ENCODE results near the gene CORO1A.
"Not testable (repeated sequence)": the region's sequence is repeated elsewhere in the genome, so short reads cannot be mapped to it uniquely, and the experiment has no call there.

CORO1A gene

DNA sequence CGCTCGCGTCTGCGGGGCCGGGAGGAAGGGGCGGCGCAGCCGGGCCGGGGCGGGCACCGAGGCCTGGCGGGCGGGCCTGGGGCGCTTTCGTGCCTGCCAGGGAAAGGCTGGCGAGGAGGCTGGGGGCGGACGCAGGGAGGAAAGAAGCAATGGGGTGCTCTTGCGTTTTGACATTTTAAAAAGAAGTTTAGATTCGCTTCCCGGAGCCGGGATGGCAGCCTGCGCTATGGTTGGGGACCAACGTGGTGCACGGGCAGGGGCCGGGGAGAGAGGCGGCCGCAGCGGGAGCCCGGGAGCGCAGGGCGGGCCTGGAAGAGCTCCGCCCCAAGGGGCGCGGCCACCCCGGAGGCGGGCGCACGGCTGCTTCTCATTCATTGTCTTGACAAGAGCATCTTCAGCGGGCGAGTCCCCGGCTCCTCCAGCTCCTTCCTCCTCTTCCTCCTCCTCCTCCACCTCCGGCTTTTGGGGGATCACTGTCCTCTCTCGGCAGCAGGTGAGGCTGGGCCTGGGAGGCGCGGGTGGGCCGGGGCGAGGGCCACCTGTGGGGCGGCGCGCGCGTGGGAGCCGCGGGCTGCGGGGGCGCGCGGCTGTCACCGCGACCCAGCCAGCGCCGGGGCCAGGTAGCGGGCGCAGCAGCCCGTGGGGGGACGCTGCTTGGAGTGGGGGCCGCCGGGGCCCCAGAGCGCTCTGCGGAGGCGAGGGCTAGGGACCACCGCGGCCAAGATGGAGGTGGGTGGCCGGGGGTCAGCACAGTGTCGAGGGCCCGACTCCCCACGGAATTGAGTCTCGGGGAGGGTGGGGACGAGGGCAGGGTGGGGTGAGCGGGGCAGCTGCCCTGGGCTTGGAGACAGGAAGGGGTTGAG is at the start of gene CORO1A:
Gene CORO1A (plus strand): TSS at position 370 of the 863 bp plus-strand sequence. CDS start 1,608 bp downstream, outside the sequence.
- DNase-seq (ENCODE audit: low read depth) = peak; percentile 74

DNA sequence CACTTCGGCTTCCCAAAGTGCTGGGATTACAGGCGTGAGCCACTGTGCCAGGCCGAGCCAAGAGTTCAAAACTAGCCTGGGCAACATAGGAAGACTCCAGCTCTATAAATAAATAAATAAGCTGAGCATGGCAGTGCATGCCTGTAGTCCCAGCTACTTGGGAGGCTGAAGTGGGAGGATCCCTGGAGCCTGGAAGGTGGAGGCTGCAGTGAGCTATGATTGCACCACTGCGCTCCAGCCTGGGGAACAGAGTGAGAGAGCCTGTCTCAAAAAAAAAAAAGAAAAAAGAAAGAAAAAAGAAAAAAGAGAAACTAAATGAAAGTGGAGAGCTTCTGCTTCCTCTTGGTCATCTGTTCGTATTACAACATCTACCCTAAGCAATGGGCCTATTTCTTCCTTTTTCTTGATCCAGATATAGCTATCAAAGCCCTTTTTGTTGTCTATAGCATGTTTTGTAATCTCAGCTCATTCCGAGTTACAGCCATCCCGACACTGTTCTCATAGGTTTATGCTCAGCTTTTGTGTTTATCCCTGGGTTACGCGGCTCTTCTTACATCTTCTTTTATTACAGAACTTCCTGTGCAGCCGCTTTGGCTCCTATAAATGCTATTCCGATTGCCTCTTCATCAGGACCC is 46.3 kb upstream of the CORO1A start:
- DNase-seq (ENCODE audit: low read depth) = no peak

DNA sequence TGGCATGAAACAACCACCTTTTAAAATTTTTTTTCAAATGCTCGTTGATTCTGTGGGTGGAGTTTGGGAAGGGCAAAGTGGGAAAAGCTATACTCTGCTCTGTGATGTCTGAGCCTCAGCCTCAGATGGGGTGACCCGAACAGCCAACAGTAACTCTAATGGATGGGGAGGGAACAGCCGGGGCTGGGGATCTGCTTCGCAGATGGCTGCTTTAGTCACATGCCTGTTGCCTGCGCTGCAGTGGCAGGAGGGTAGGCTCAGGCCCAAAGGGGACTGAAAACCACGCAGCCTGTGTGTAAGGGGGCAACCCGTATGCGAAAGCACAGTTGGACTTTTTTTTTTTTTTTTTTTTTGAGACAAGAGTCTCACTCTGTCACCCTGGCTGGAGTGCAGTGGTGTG is 45.5 kb upstream of the CORO1A start:
- no peak for DNase-seq (ENCODE audit: low read depth)

DNA sequence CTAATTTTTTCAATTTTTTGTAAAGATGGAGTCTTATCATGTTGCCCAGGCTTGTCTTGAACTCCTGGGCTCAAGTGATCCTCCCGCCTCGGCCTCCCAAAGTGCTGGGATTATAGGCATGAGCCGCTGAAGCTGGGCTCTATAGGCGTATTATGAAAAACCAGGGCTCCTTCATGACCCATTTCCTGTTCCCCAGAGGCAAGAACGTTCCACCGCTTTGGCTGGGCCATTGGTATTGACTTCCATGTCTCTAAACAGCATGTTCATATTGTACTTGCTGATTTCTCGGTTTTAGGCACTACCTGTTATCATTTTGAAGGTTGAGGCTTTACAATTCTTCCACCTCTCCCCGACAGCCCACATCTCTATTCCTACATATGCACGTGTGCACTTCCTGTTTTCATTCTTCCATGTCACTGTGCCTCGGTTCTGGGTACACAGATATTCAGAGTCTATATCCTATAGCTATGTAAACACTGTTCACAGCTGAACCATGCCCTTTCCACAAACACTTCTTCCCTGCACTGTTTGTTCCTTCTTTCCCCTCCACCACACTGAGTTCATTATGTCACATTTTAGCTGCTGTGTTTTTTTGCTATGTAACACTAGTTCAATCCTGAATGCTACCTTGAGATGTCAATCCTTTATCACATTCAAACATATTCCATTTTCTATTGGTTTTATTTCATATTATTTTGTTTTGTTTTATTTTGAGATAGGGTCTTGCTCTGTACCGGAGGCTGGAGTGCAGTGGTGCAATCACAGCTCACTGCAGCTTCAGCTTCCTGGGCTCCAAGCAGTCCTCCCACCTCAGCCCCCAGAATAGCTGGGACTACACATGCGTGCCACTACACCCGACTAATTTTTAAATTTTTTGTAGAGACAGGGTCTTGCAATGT is 43.6 kb upstream of the CORO1A start:
- DNase-seq (ENCODE audit: low read depth) = no peak

DNA sequence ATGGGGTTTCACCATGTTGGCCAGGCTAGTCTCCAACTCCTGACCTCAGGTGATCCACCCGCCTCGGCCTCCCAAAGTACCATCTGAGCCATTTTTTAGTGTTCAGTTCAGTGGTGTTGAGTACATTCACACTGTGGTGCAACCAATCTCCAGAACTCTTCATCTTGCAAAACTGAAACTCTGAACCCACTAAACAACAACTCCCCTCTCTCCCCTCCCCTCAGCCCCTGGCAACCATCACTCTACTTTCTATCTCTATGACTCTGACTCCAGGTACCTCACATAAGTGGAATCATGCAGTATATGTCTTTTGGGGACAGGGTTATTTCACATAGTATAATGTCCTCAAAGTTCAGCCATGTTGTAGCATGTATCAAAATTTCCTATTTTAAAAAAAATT is 41.7 kb upstream of the CORO1A start:
- DNase-seq (ENCODE audit: low read depth) = no peak

DNA sequence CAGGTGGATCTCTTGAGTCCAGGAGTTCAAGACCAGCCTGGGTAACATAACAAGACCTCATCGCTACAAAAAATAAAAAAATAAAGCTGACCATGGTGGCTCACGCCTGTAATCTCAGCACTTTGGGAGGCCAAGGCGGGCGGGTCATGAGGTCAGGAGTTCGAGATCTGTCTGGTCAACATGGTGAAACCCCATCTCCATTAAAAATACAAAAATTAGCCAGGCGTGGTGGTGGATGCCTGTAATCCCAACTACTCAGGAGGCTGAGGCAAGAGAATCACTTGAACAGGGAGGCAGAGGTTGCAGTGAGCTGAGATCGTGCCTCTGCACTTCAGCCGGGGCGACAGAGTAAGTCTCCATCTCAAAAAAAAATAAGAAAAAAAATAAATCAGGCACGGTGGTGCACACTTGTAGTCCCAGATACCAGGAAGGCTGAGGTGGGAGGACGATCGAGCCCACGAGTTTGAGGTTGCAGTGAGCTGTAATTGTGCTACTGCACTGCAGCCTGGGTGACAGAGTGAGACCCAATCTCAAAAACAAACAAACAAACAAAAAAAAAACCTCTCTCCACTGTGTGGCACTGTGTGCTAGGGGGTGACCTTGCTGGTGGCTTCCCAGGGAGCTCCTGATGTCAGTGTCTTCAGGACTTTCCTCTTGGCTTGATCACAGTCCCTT is 40.6 kb upstream of the CORO1A start:
- no peak for DNase-seq (ENCODE audit: low read depth)

DNA sequence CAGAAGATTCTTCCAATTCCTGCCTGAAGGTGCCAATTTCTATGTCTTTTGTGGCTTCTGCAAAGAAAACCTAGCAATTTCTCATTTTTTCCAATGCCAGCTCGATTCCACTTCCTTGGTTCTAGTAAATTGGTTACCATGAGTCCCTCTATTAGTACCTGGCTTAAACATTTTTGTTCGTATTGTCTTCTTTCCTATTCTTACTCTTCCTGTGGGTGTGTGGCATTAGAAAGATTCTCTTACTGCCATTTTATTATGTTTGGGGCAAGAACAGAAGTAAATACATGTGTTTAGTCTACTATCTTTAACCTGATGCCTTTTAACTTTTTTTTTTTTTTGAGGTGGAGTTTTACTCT is 40.1 kb upstream of the CORO1A start:
- DNase-seq (ENCODE audit: low read depth) = no peak

DNA sequence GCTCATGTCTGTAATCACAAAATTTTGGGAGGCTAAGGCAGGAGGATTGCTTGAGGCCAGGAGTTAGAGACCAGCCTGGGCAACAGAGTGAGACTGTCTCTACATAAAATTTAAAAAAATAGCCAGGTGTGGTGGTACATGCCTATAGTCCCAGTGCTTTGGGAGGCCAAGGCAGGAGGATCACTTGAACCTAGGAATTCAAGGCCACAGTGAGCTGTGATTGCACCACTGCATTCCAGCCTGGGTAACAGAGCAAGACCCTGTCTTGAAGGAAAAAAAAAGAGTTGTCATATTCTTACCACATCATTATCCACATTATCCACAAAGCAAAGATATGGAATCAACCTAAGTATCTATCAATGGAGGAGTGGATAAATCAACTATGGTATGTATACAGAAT is 39.4 kb upstream of the CORO1A start:
- DNase-seq (ENCODE audit: low read depth) = no peak

DNA sequence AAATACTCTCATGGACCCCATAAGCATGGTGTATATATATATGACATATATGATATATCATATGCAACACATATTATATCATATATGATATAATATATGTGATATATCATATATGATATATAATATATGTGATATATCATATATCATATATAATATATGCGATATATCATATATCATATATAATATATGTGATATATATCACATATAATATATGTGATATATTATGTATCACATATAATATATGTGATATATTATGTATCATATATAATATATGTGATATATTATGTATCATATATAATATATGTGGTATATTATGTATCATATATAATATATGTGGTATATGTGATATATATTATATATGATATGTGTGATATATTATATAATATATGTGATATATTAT is 38.5 kb upstream of the CORO1A start:
- DNase-seq (ENCODE audit: low read depth) = no peak

DNA sequence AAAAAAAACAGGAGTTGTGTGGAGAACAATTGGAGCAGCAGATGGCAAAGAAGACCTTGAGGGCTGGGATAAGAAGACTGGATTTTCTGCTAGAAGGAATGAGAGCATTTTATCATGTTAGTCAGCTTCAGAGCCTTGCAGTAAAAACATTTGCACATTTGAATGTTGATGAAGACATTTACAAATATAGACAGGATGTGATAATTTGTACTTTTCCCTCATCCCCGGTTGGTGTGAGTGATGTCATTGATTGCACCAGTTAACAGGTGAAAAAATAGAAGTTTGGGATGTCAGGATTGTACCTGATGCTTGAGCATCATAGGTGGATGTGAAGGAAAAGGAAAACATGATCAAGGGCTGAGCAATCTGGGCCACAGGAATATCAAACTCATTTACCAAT is 37.7 kb upstream of the CORO1A start:
- DNase-seq (ENCODE audit: low read depth) = no peak

DNA sequence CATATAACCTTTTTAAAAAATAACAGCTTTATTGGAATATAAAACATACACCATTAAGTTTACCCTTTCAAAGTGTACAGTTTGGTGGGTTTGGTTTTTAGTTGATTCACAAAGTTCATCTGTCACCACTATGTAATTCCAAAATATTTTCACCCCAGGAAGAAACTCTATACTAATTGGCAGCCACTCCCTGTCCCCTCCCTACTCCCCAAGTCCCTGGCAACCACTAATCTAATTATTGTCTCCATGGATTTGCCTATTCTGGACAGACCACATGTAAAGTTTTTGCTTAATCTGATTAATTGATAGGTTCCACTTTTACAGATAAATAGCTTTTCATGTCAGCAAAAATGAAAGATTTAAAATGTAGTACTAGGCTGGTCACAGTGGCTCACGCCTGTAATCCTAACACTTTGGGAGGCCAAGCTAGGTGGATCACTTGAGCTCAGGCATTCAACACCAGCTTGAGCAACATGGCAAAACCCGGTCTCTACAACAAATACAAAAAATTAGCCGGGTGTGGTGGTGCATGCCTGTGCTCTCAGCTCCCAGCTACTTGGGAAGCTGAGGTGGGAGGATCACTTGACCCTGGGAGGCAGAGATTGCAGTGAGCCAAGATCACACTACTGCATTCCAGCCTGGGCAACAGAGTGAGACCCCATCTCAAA is 35.4 kb upstream of the CORO1A start:
- DNase-seq (ENCODE audit: low read depth) = no peak

DNA sequence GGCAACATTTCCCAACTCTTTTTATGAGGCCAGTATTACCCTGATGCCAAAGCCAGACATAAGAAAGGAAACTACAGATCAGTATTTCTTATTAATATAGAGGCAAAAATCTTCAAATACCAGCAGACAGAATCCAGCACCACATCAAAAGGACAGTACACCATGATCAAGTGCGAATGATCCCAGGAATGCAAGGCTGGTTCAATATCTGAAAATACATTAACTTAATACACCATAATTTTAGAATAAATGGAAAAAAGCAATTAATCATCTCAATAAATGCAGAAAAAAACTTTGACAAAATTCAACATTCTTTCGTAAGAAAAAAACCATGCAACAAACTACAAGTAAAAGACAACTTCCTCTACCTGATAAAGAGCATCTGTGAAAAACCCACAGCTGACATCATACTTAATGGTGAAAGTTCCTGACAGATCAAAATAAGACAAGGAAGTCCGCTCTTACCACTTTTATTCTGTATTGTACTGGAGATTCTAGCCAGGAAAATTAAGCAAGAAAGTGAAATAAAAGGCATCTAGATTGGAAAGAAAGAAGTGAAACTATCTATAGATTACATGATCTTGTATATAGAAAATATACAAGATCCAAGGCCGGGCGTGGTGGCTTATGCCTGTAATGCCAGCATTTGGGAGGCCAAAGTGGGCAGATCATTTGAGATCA is 34.0 kb upstream of the CORO1A start:
- no peak for DNase-seq (ENCODE audit: low read depth)

DNA sequence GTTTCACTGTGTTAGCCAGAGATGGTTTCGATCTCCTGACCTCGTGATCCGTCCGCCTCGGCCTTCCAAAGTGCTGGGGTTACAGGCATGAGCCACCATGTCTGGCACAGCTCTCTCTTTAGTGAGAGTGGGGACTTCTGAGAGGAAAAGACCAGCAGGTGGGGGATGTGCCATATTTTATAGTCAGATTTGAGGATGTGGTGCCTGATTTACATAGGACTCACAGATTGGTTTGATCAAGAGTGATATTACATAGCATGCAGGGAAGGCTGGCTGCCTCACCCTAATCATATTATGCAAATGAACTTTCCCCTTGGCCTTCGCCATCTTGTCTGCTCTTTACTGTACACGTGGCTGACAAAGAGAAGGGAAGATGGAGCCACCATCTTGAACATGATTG is 32.3 kb upstream of the CORO1A start:
- no peak for DNase-seq (ENCODE audit: low read depth)

DNA sequence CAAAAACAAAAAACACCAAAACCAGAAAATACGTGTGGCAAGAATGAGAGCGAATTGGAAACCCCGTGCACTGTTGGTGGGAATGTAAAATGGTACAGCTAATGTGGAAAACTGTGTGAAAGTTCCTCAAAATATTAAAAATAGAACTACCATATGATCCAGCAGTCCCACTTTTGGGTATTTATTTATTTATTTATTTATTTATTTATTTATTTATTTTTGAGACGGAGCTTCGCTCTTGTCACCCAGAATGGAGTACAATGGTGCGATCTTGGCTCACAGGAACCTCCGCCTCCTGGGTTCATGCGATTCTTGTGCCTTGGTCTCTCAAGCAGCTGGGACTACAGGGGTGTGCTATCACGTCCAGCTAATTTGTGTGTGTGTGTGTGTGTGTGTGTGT is 30.9 kb upstream of the CORO1A start:
- no peak for DNase-seq (ENCODE audit: low read depth)

DNA sequence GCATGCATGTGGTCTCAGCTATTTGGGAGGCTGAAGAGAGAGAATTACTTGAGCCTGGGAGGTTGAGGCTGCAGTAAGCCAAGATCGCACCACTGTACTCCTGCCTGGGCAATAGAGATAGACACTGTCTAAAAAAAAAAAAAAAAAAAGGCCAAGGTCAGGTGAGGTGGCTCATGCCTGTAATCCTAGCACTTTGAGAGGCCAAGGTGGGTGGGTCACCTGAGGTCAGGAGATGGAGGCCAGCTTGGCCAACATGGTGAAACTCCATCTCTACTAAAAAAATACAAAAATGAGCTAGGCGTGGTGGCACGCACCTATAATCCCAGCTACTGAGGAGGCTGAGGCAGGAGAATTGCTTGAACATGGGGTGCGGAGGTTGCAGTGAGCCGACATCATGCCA is 28.2 kb upstream of the CORO1A start:
- DNase-seq (ENCODE audit: low read depth) = no peak

DNA sequence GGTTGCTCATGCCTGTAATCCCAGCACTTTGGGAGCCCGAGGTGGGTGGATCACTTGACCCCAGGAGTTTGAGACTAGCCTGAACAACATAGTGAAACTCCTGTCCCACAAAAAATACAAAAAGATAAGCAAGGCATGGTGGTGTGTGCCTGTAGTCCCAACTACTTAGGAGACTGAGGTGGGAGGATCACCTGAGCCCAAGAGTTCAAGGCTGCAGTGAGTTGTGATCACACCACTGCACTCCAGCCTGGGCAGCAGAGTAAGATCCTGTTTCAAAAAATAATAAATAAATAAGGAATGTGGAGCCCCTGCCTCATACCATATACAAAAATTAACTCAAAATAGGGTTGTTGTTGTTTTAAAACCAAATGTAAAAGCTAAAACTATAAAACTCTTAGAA is 26.2 kb upstream of the CORO1A start:
- DNase-seq (ENCODE audit: low read depth) = no peak

DNA sequence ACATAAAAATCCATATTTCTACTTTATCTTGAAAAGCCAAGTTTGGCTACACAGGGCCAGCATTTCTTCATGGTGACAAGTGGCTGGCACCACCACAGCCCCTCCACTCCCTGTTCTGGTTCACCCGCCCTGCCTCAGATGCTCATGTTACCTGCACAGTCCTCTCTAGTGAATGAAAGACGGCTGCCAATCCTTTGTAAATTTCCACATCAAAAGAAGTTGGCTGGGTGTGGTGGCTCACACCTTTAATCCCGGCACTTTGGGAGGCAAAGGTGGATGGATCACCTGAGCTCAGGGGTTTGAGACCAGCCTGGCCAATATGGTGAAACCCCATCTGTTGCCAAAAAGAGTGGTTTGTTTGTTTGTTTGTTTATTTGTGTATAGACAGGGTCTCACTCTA is 19.9 kb upstream of the CORO1A start:
- no peak for DNase-seq (ENCODE audit: low read depth)

DNA sequence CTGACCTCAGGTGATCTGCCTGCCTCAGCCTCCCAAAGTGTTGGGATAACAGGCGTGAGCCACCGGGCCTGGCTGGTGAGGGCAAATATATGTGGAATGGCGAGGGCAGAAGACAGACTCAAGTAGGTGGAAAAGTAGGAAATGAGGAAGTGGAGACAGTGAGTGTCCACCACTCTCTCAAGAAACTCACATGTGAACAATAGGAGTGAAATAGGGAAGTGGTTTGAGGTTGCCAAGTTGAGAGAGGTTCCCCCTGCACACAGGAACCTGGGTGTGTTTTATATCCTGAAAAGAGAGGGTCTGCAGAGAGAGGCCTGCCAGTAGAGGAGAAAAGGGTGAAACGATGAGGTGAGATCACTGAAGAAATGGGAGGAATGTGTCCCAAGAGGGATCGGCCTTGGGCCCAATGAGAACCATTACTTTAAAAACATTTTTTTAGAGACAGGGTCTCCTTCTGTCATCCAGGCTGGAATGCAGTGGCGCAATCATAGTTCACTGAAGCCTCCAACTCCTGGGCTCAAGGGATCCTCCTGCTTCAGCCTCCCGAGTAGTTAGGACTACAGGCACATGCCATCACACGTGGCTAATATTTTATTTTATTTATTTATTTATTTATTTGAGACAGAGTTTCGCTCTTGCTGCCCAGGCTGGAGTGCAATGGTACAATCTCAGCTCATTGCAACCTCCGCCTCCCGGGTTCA is 17.1 kb upstream of the CORO1A start:
- no peak for DNase-seq (ENCODE audit: low read depth)

DNA sequence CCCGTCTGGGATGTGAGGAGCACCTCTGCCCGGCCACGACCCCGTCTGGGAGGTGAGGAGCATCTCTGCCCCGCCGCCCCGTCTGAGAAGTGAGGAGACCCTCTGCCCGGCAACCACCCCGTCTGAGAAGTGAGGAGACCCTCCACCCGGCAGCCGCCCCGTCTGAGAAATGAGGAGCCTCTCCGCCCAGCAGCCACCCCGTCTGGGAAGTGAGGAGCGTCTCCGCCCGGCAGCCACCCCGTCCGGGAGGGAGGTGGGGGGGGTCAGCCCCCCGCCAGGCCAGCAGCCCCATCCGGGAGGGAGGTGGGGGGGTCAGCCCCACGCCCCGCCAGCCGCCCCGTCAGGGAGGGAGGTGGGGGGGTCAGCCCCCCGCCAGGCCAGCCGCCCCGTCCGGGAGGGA is 14.7 kb upstream of the CORO1A start:
- DNase-seq (ENCODE audit: low read depth) = not testable (repeated sequence)

DNA sequence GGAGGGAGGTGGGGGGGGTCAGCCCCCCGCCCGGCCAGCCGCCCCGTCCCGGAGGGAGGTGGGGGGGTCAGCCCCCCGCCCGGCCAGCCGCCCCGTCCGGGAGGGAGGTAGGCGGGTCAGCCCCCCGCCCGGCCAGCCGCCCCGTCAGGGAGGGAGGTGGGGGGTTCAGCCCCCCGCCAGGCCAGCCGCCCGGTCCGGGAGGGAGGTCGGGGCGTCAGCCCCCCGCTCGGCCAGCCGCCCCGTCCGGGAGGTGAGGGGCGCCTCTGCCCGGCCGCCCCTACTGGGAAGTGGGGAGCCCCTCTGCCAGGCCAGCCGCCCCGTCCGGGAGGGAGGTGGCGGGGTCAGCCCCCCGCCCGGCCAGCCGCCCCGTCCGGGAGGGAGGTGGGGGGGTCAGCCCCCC is 14.0 kb upstream of the CORO1A start:
- not testable (repeated sequence) for DNase-seq (ENCODE audit: low read depth)

All from activated gamma-delta T cell treated with anti-CD3 and anti-CD28 coated beads, Interleukin-2, amount 50 U/mL, for 16 hours (primary cell).